Measurements from ENCODE around the gene CLCN4. TPM values are rescaled to one million over a fixed set of nuclear protein-coding genes. Genes with fewer than 3 reads are reported as not detected.

Gene CLCN4
- polyA plus RNA-seq, 3 donors: 0.27 to 1.9 (median 1.3) TPM

DNA sequence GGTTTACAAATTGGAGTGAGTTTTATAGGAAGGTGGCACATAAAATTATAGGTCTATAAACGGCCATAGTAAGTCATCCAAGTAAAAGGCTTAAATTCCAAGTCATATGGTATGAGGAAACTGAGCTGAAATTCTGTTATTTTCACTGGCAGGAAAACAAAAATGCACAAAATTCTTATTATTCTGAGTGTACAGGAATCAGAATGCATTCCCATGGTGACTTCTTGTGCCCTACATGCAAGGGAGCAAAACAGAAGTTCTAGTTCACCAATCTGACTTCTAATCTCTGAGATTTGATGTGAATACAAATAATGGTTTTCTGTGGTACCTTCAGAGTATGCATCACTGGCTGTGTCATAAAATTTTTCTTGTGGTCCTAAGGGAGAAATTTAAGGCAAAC, 102.9 kb downstream of the CLCN4 start:
- no peak overlapping the region for H2AFZ ChIP-seq (ENCODE audit: insufficient read depth, low read depth, low read length, poor library complexity, severe bottlenecking)
- H3K9me3 Mint-ChIP-seq: peaks cover 0 to 2% (median 0%) of the 10 kb centered on the region in 7 donors
- DNase-seq: no peak
- H3K4me3 ChIP-seq (replicated peaks in 1 of 3; ENCODE audit: low read depth in 2 of 3, low read length in 3 of 3): no peak overlapping the region
- H3K79me2 ChIP-seq (ENCODE audit: insufficient read depth, low read length): no peaks in the 10 kb centered on the region
- TF ChIP-seq, protein P1, sequence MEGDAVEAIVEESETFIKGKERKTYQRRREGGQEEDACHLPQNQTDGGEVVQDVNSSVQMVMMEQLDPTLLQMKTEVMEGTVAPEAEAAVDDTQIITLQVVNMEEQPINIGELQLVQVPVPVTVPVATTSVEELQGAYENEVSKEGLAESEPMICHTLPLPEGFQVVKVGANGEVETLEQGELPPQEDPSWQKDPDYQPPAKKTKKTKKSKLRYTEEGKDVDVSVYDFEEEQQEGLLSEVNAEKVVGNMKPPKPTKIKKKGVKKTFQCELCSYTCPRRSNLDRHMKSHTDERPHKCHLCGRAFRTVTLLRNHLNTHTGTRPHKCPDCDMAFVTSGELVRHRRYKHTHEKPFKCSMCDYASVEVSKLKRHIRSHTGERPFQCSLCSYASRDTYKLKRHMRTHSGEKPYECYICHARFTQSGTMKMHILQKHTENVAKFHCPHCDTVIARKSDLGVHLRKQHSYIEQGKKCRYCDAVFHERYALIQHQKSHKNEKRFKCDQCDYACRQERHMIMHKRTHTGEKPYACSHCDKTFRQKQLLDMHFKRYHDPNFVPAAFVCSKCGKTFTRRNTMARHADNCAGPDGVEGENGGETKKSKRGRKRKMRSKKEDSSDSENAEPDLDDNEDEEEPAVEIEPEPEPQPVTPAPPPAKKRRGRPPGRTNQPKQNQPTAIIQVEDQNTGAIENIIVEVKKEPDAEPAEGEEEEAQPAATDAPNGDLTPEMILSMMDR (IDR thresholded peaks at IDR 0.05): no peak
- intact Hi-C loops (cut with micrococcal nuclease): no loop called here
- H3K27ac Mint-ChIP-seq: no peak overlapping the region
- no peak overlapping the region for H3K9ac ChIP-seq (ENCODE audit: insufficient read depth, low read length, poor library complexity, severe bottlenecking)
- H3K36me3 Mint-ChIP-seq: no peaks in the 10 kb centered on the region
- H3K27me3 ChIP-seq (ENCODE audit: control insufficient read depth in 2 of 2, insufficient read depth in 2 of 2, low read length in 2 of 2): no peaks in the 10 kb centered on the region
- no peaks in the 10 kb centered on the region for H3K9me3 ChIP-seq (replicated peaks in 1 of 2; ENCODE audit: control insufficient read depth in 1 of 2, insufficient read depth in 1 of 2, low read length in 2 of 2)
- no peaks in the 10 kb centered on the region for H3K36me3 ChIP-seq (replicated peaks in 1 of 2; ENCODE audit: control insufficient read depth in 1 of 2, insufficient read depth in 2 of 2, low read length in 2 of 2)
- H3K27me3 Mint-ChIP-seq (ENCODE audit: low read depth in 3 of 3): peaks cover 0 to 2% (median 2%) of the 10 kb centered on the region in 3 donors
- H4K20me1 ChIP-seq (ENCODE audit: insufficient read depth, low read length): no peaks in the 10 kb centered on the region
- H3K4me3 Mint-ChIP-seq: no peak overlapping the region
- H3K4me1 Mint-ChIP-seq: no peaks in the 10 kb centered on the region
- no peak overlapping the region for H3K4me2 ChIP-seq (replicated peaks; ENCODE audit: extremely low read depth, low read length, poor library complexity, severe bottlenecking)
- no CpG with 5 or more reads among the region's 1 CpG for WGBS (ENCODE audit: insufficient coverage)
- H3K27ac ChIP-seq (ENCODE audit: low read depth in 1 of 2, low read length in 2 of 2): no peak overlapping the region
- no peaks in the 10 kb centered on the region for H3K4me1 ChIP-seq (ENCODE audit: control insufficient read depth in 1 of 2, insufficient read depth in 2 of 2, low read length in 2 of 2)

DNA sequence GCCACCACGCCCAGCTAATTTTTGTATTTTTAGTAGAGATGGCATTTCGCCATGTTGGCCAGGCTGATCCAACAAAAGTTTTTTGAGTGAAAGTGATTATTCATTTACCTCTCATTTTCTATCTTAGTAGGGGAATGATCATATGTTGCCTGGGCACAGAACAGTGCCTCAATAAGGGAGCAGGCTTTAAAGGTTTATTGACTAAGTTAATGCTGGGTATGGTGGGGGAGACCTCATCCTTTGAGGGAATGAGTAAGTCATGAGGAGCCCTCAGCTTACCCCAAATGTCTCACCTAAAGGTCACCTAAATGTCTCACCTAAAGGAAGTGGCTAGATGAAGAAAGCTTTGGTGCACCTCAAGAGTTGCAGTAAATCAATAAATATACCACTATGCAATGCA, 109.0 kb downstream of the CLCN4 start:
- H3K4me3 ChIP-seq (replicated peaks in 1 of 3; ENCODE audit: low read depth in 2 of 3, low read length in 3 of 3): no peak overlapping the region
- no peaks in the 10 kb centered on the region for H3K79me2 ChIP-seq (ENCODE audit: insufficient read depth, low read length)
- no peaks in the 10 kb centered on the region for H3K27me3 ChIP-seq (ENCODE audit: control insufficient read depth in 2 of 2, insufficient read depth in 2 of 2, low read length in 2 of 2)
- H3K27ac ChIP-seq (ENCODE audit: low read depth in 1 of 2, low read length in 2 of 2): no peak overlapping the region
- no peaks in the 10 kb centered on the region for H4K20me1 ChIP-seq (ENCODE audit: insufficient read depth, low read length)
- H3K4me2 ChIP-seq (replicated peaks; ENCODE audit: extremely low read depth, low read length, poor library complexity, severe bottlenecking): no peak overlapping the region
- H3K9ac ChIP-seq (ENCODE audit: insufficient read depth, low read length, poor library complexity, severe bottlenecking): no peak overlapping the region
- no peak overlapping the region for H2AFZ ChIP-seq (ENCODE audit: insufficient read depth, low read depth, low read length, poor library complexity, severe bottlenecking)
- H3K4me1 ChIP-seq (ENCODE audit: control insufficient read depth in 1 of 2, insufficient read depth in 2 of 2, low read length in 2 of 2): no peaks in the 10 kb centered on the region
- H3K4me1 Mint-ChIP-seq: no peaks in the 10 kb centered on the region
- H3K9me3 Mint-ChIP-seq: peaks cover 0 to 6% (median 2%) of the 10 kb centered on the region in 7 donors
- H3K4me3 Mint-ChIP-seq: no peak overlapping the region
- no peaks in the 10 kb centered on the region for H3K9me3 ChIP-seq (replicated peaks in 1 of 2; ENCODE audit: control insufficient read depth in 1 of 2, insufficient read depth in 1 of 2, low read length in 2 of 2)
- TF ChIP-seq, protein P1 (IDR thresholded peaks at IDR 0.05): no peak
- intact Hi-C loops (cut with micrococcal nuclease): no loop called here
- DNase-seq: no peak
- no peaks in the 10 kb centered on the region for H3K36me3 Mint-ChIP-seq
- WGBS (ENCODE audit: insufficient coverage): no CpG with 5 or more reads among the region's 2 CpGs
- H3K27ac Mint-ChIP-seq: no peak overlapping the region
- H3K27me3 Mint-ChIP-seq (ENCODE audit: low read depth in 3 of 3): peaks cover 0 to 1% (median 0%) of the 10 kb centered on the region in 3 donors
- H3K36me3 ChIP-seq (replicated peaks in 1 of 2; ENCODE audit: control insufficient read depth in 1 of 2, insufficient read depth in 2 of 2, low read length in 2 of 2): no peaks in the 10 kb centered on the region
